Measurements from ENCODE around the gene TTC22.

Gene TTC22

GRCh38 chr1:54795841-54796468 is 5.2 kb downstream of the TTC22 start:
- no peak for TF ChIP-seq CTCF (IDR thresholded peaks at IDR 0.05)

- TF ChIP-seq CTCF (IDR thresholded peaks at IDR 0.05), result no peak
Measured at GRCh38 chr1:54795356-54795665, 5.8 kb downstream of the TTC22 start.

GRCh38 chr1:54794451-54795355 is 6.4 kb downstream of the TTC22 start:
- TF ChIP-seq CTCF (IDR thresholded peaks at IDR 0.05), result no peak; the same call in 1 of the 2 replicates

GRCh38 chr1:54792686-54793282 is 8.3 kb downstream of the TTC22 start:
- TF ChIP-seq CTCF (IDR thresholded peaks at IDR 0.05), result no peak

- peak; percentile 94 for TF ChIP-seq CTCF (IDR thresholded peaks at IDR 0.05)
Measured at GRCh38 chr1:54791880-54792522, 9.1 kb downstream of the TTC22 start.

GRCh38 chr1:54788459-54788858 is 12.7 kb downstream of the TTC22 start:
- TF ChIP-seq CTCF (IDR thresholded peaks at IDR 0.05), result no peak

- TF ChIP-seq CTCF (IDR thresholded peaks at IDR 0.05), result no peak
Measured at GRCh38 chr1:54787604-54788003, 13.5 kb downstream of the TTC22 start.
